Fibroblast of pulmonary artery (primary cell): ENCODE results near the gene GRIN3A.

Experiments
- DNase-seq: peaks from one replicate; pipeline ENCODE4 v3.0.0-alpha.2; 2010; ENCODE audit warnings: low read depth
- H3K4me3 ChIP-seq: replicated peaks from 2 replicates; pipeline ENCODE4 v1.5.1; 2011; ENCODE audit warnings: low read depth, mild to moderate bottlenecking, control low read depth, low read length, moderate library complexity
- CTCF ChIP-seq: IDR thresholded peaks from 2 replicates; pipeline ENCODE4 v1.5.1; 2011; ENCODE audit warnings: mild to moderate bottlenecking, control low read depth, low read length, inconsistent platforms; ENCODE audit errors: missing control alignments

GRIN3A gene

GRCh38 chr9:101585740-101586139, 152.7 kb downstream of the GRIN3A start:
- TF ChIP-seq CTCF, result no peak
- H3K4me3 ChIP-seq, result no peak overlapping the region
- no peak for DNase-seq

GRCh38 chr9:101582553-101582952, 155.9 kb downstream of the GRIN3A start:
- TF ChIP-seq CTCF, result no peak
- H3K4me3 ChIP-seq, result no peak overlapping the region
- peak; percentile 33 for DNase-seq

- no peak for DNase-seq
- no peak for TF ChIP-seq CTCF
- H3K4me3 ChIP-seq, result no peak overlapping the region
Observed at GRCh38 chr9:101579711-101580545, 158.5 kb downstream of the GRIN3A start.

- no peak for DNase-seq
- TF ChIP-seq CTCF, result no peak
Observed at GRCh38 chr9:101578378-101578777, 160.1 kb downstream of the GRIN3A start.

GRCh38 chr9:101574731-101575333, 163.6 kb downstream of the GRIN3A start:
- no peak overlapping the region for H3K4me3 ChIP-seq
- DNase-seq, result no peak
- no peak for TF ChIP-seq CTCF

More at GRCh38 chr9:101578378-101578777, 160.1 kb downstream of the GRIN3A start:
- no peak overlapping the region for H3K4me3 ChIP-seq

- no peak for DNase-seq
- TF ChIP-seq CTCF, result no peak
- no peak overlapping the region for H3K4me3 ChIP-seq
Observed at GRCh38 chr9:101572316-101572715, 166.1 kb downstream of the GRIN3A start.
